OCI-LY3 (cell line): ENCODE measurements around the gene PDF.

ENCODE experiments used
- EZH2phosphoT487 ChIP-seq: fragments of 200-600 bp; shearing (Covaris generic); IDR thresholded peaks from 2 replicates; pipeline ENCODE4 v1.6.1; 2018; ENCODE audit warnings: antibody characterized with exemption, mixed run types, low read depth
- TF ChIP-seq, protein P1 (sequence below): fragments of 200-600, 300-600 bp; sonication (generic); IDR thresholded peaks from 2 replicates; pipeline ENCODE4 v1.5.1; 2014; ENCODE audit warnings: antibody characterized with exemption, low read length, low read depth

GRCh38 chr16:69329369-69330285 lies 761 bp downstream of the PDF start:
- TF ChIP-seq, protein P1, sequence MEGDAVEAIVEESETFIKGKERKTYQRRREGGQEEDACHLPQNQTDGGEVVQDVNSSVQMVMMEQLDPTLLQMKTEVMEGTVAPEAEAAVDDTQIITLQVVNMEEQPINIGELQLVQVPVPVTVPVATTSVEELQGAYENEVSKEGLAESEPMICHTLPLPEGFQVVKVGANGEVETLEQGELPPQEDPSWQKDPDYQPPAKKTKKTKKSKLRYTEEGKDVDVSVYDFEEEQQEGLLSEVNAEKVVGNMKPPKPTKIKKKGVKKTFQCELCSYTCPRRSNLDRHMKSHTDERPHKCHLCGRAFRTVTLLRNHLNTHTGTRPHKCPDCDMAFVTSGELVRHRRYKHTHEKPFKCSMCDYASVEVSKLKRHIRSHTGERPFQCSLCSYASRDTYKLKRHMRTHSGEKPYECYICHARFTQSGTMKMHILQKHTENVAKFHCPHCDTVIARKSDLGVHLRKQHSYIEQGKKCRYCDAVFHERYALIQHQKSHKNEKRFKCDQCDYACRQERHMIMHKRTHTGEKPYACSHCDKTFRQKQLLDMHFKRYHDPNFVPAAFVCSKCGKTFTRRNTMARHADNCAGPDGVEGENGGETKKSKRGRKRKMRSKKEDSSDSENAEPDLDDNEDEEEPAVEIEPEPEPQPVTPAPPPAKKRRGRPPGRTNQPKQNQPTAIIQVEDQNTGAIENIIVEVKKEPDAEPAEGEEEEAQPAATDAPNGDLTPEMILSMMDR = no peak
- no peak for TF ChIP-seq EZH2phosphoT487
